A673 (cell line): Measurements from ENCODE around the gene SLC35F1. TPM values are rescaled to one million over a fixed set of nuclear protein-coding genes. Genes with fewer than 3 reads are reported as not detected.

ENCODE experiments used
- BruUV-seq: library from RNA; stranded (reverse); fragments of 400-500 nt; replicated peaks from 2 replicates; lab custom pipeline; 2021; lab: Mats Ljungman, UMichigan
- CTCF ChIA-PET: fragments of 300-600 bp; sonication (Branson Sonifier 250); formaldehyde crosslinking; loops from one replicate; lab custom pipeline; 2022; ENCODE audit warnings: antibody characterized with exemption; lab: Charles Lee
- POLR2A ChIA-PET: fragments of 300-600 bp; sonication (Branson Sonifier 250); formaldehyde crosslinking; loops from one replicate; lab custom pipeline; 2022; ENCODE audit warnings: antibody characterized with exemption; ENCODE audit not compliant: low non-redundant PET; lab: Charles Lee
- DNase-seq: peaks from one replicate; pipeline ENCODE4 v3.0.0-alpha.2; 2015; ENCODE audit warnings: low spot score
- H3K27ac ChIP-seq: fragments of 200-600 bp; sonication (generic); 2 replicates; pipeline ENCODE4 v1.5.1; 2016; ENCODE audit warnings: mixed run types, low read depth, mild to moderate bottlenecking, mixed read lengths, antibody characterized with exemption, low read length; ENCODE audit not compliant: poor library complexity, severe bottlenecking
- H3K27me3 ChIP-seq: fragments of 200-600 bp; sonication (generic); replicated peaks from 2 replicates; pipeline ENCODE4 v1.6.1; 2017; ENCODE audit warnings: mixed run types, low read depth, mild to moderate bottlenecking, mixed read lengths, antibody characterized with exemption, low read length; ENCODE audit not compliant: insufficient read depth, poor library complexity
- H3K36me3 ChIP-seq: fragments of 200-600 bp; sonication (generic); 2 replicates; pipeline ENCODE4 v1.6.1; 2016; ENCODE audit warnings: mixed run types, mild to moderate bottlenecking, mixed read lengths, antibody characterized with exemption, low read length; ENCODE audit not compliant: insufficient read depth, poor library complexity, severe bottlenecking
- H3K4me1 ChIP-seq: fragments of 200-600 bp; sonication (generic); 2 replicates; pipeline ENCODE4 v1.6.1; 2017; ENCODE audit warnings: mixed run types, mild to moderate bottlenecking, mixed read lengths, antibody characterized with exemption, low read length; ENCODE audit not compliant: insufficient read depth, poor library complexity, severe bottlenecking
- H3K4me3 ChIP-seq: fragments of 200-600 bp; sonication (generic); 2 replicates; pipeline ENCODE4 v1.5.1; 2016; ENCODE audit warnings: low read depth, mixed run types, mild to moderate bottlenecking, mixed read lengths, low read length; ENCODE audit not compliant: poor library complexity, severe bottlenecking
- H3K9me3 ChIP-seq: fragments of 200-600 bp; sonication (generic); 2 replicates; pipeline ENCODE4 v1.6.1; 2016; ENCODE audit warnings: mixed run types, low read depth, mild to moderate bottlenecking, mixed read lengths, antibody characterized with exemption, low read length; ENCODE audit not compliant: poor library complexity, severe bottlenecking
- CTCF ChIP-seq: fragments of 300-800, 200-600 bp; sonication (generic); conservative IDR thresholded peaks from 2 replicates; pipeline ENCODE4 v1.5.1; 2017; ENCODE audit warnings: low read depth, mild to moderate bottlenecking, antibody characterized with exemption, low read length, moderate library complexity, mixed read lengths
- EZH2 ChIP-seq: fragments of 200-600 bp; sonication (generic); IDR thresholded peaks from 2 replicates; pipeline ENCODE4 v1.6.1; 2017; ENCODE audit warnings: borderline replicate concordance, low read depth, mild to moderate bottlenecking, mixed read lengths, antibody characterized with exemption, low read length; ENCODE audit not compliant: poor library complexity, severe bottlenecking
- intact Hi-C: fragments of 100-400 bp; cut with micrococcal nuclease; formaldehyde crosslinking; loops from one replicate; pipeline ENCODE4 v1.10.0; 2022; ENCODE audit not compliant: unreplicated experiment
- total RNA-seq: library from RNA; stranded (reverse); gene quantifications from 2 replicates; pipeline ENCODE4 v1.2.3, GENCODE V29; 2021

Gene SLC35F1
- total RNA-seq, 1 experiment from 2014 or later: 5.3 TPM

- TF ChIP-seq CTCF (no peak), EZH2 (no peak)
- intact Hi-C loops: no loop called here
- H3K27me3 ChIP-seq: no peaks in the 10 kb centered on the region
- ChIA-PET CTCF (no interaction called here), POLR2A (no interaction called here)
- no peak overlapping the region for H3K27ac ChIP-seq
- DNase-seq: no peak
- H3K4me3 ChIP-seq: no peak overlapping the region
- H3K9me3 ChIP-seq: no peaks in the 10 kb centered on the region
- H3K36me3 ChIP-seq: no peaks in the 10 kb centered on the region
- no TSS peak for BruUV-seq
- peaks cover 24% of the 10 kb centered on the region for H3K4me1 ChIP-seq
These were observed 293.1 kb downstream of the SLC35F1 start for GRCh38 chr6:118200160-118200559.

DNA sequence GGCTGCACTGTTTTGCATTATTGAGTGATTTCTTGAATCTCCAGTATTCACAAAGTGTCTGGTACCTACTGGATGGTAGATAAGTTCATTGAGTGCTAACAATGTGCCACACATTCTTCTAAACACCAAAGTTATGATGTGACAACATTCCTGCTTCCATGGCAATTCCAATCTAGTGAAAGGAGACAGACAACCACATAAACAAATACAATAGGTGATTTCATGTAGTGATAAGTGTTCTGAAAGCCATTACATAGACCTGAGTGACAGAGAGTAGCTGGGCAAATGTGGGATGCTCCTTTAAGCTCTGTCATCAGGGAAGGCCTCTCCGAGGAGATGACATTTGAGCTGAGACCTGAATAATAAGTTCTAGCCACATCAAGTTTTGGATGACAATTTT lies 295.5 kb downstream of the SLC35F1 start:
- no peak overlapping the region for H3K27ac ChIP-seq
- ChIA-PET CTCF (no interaction called here), POLR2A (no interaction called here)
- H3K27me3 ChIP-seq: no peaks in the 10 kb centered on the region
- H3K9me3 ChIP-seq: no peaks in the 10 kb centered on the region
- no peaks in the 10 kb centered on the region for H3K36me3 ChIP-seq
- H3K4me3 ChIP-seq: no peak overlapping the region
- no TSS peak for BruUV-seq
- TF ChIP-seq EZH2 (no peak), CTCF (no peak)
- no peak for DNase-seq
- peaks cover 18% of the 10 kb centered on the region for H3K4me1 ChIP-seq
- intact Hi-C loops: no loop called here

GRCh38 chr6:118203545-118203944 lies 296.5 kb downstream of the SLC35F1 start:
- Histone ChIP-seq H3K9me3 (no peaks in the 10 kb centered on the region), H3K4me1 (peaks cover 8% of the 10 kb centered on the region), H3K27ac (no peak overlapping the region), H3K4me3 (no peak overlapping the region), H3K27me3 (no peaks in the 10 kb centered on the region), H3K36me3 (no peaks in the 10 kb centered on the region)
- TF ChIP-seq EZH2 (no peak), CTCF (no peak)
- ChIA-PET CTCF (no interaction called here), POLR2A (no interaction called here)
- no TSS peak for BruUV-seq
- DNase-seq: no peak
- intact Hi-C loops: no loop called here
